H1 (cell line): Measurements from ENCODE around the gene ITPRIPL2. TPM values are rescaled to one million over a fixed set of nuclear protein-coding genes. Genes with fewer than 3 reads are reported as not detected.
A peak's percentile ranks its signal among the peaks of the same experiment; 100 is the strongest.

Experiments used
- CTCF ChIA-PET: fragments of 300-600 bp; sonication (Branson Sonifier 250); formaldehyde crosslinking; loops from one replicate; lab custom pipeline; 2021; ENCODE audit not compliant: partially characterized antibody; lab: Charles Lee
- POLR2A ChIA-PET: fragments of 300-600 bp; sonication (Branson Sonifier 250); formaldehyde crosslinking; loops from one replicate; lab custom pipeline; 2021; ENCODE audit warnings: inconsistent platforms; ENCODE audit not compliant: partially characterized antibody; lab: Charles Lee
- DNase-seq, 2 experiments: peaks; one replicate each; pipeline versions ENCODE4 v3.0.0 to v3.0.0-alpha.2; 2010 to 2022; ENCODE audit warnings: low spot score in 2 of 2, low read depth in 1 of 2, mixed read lengths in 1 of 2
- FAIRE-seq: peaks from 2 replicates; lab custom pipeline; 2011; peaks lifted over from hg19 to GRCh38; lab: Jason Lieb, UNC
- H2AFZ ChIP-seq: 2 replicates; pipeline ENCODE4 v1.8.1; 2012; ENCODE audit warnings: low read length, inconsistent platforms
- H2AK5ac ChIP-seq: 2 replicates; pipeline ENCODE4 v1.6.1; 2013; ENCODE audit warnings: low read depth, low read length
- H2BK120ac ChIP-seq: replicated peaks from 2 replicates; pipeline ENCODE3; 2013; ENCODE audit warnings: low read depth, low read length, inconsistent platforms
- H2BK12ac ChIP-seq: 2 replicates; pipeline ENCODE4 v1.6.1; 2013; ENCODE audit warnings: low read depth, low read length
- H2BK15ac ChIP-seq: 2 replicates; pipeline ENCODE4 v1.6.1; 2013; ENCODE audit warnings: low read length
- H2BK20ac ChIP-seq: 2 replicates; pipeline ENCODE4 v1.6.1; 2013; ENCODE audit warnings: low read length
- H2BK5ac ChIP-seq: 2 replicates; pipeline ENCODE4 v1.6.1; 2013; ENCODE audit warnings: low read depth, low read length
- H3K14ac ChIP-seq: 2 replicates; pipeline ENCODE4 v1.6.1; 2013; ENCODE audit warnings: inconsistent platforms; ENCODE audit not compliant: insufficient read length
- H3K18ac ChIP-seq: 2 replicates; pipeline ENCODE4 v1.6.1; 2013; ENCODE audit warnings: low read length; ENCODE audit errors: extremely low read depth
- H3K23ac ChIP-seq: 2 replicates; pipeline ENCODE4 v1.6.1; 2013; ENCODE audit warnings: inconsistent platforms; ENCODE audit not compliant: insufficient read length
- H3K23me2 ChIP-seq: 2 replicates; pipeline ENCODE4 v1.6.1; 2013; ENCODE audit warnings: low read depth, low read length
- H3K27ac ChIP-seq: 2 replicates; pipeline ENCODE4 v1.6.1; 2011; ENCODE audit warnings: low read depth, low read length, inconsistent platforms
- H3K27me3 ChIP-seq, 4 experiments: replicated peaks in 1 of 4; 1 replicate in 1 of 4; 2 replicates in 3 of 4; pipeline versions ENCODE4 v1.6.1 to v1.8.1; 2011 to 2013; ENCODE audit warnings: low read length in 3 of 4, mild to moderate bottlenecking in 3 of 4, inconsistent platforms in 2 of 4, mixed read lengths in 2 of 4, moderate library complexity in 1 of 4; ENCODE audit not compliant: control insufficient read depth in 3 of 4, insufficient read depth in 3 of 4; ENCODE audit errors: extremely low read depth in 1 of 4
- H3K36me3 ChIP-seq, 4 experiments: 2 replicates each; pipeline versions ENCODE4 v1.6.1 to v1.8.1; 2011 to 2013; ENCODE audit warnings: mild to moderate bottlenecking in 4 of 4, low read length in 3 of 4, moderate library complexity in 2 of 4, control low read depth in 1 of 4, inconsistent platforms in 1 of 4; ENCODE audit not compliant: insufficient read depth in 4 of 4, control insufficient read depth in 2 of 4
- H3K4ac ChIP-seq: replicated peaks from 2 replicates; pipeline ENCODE3; 2013; ENCODE audit warnings: low read length, low read depth, mixed read lengths, inconsistent platforms; ENCODE audit not compliant: insufficient read length
- H3K4me1 ChIP-seq, 4 experiments: replicated peaks in 1 of 4; 1 replicate in 1 of 4; 2 replicates in 3 of 4; pipeline versions ENCODE4 v1.6.1 to v1.8.1; 2011 to 2013; ENCODE audit warnings: low read length in 3 of 4, inconsistent platforms in 2 of 4, mixed read lengths in 1 of 4; ENCODE audit not compliant: insufficient read depth in 4 of 4, control insufficient read depth in 3 of 4
- H3K4me2 ChIP-seq, 2 experiments: 2 replicates each; pipeline versions ENCODE4 v1.6.1 to v1.8.1; 2011 to 2013; ENCODE audit warnings: low read depth in 2 of 2, low read length in 2 of 2, control low read depth in 1 of 2, inconsistent platforms in 1 of 2, mild to moderate bottlenecking in 1 of 2; ENCODE audit not compliant: insufficient read depth in 1 of 2
- H3K4me3 ChIP-seq, 4 experiments: fragments of 200-600, 300-600 bp in 1 of 4; sonication (generic), shearing (Covaris generic), sonication (Bioruptor Twin) in 1 of 4; 2 replicates each; pipeline versions ENCODE4 v1.5.1 to v1.8.1; 2011 to 2016; ENCODE audit warnings: low read length in 4 of 4, low read depth in 3 of 4, control low read depth in 2 of 4, inconsistent platforms in 2 of 4, mild to moderate bottlenecking in 2 of 4, mixed read lengths in 1 of 4, moderate library complexity in 1 of 4; ENCODE audit not compliant: insufficient read depth in 2 of 4; ENCODE audit errors: extremely low read depth in 1 of 4
- H3K56ac ChIP-seq: replicated peaks from 2 replicates; pipeline ENCODE3; 2013; ENCODE audit warnings: low read depth, mild to moderate bottlenecking, mixed read lengths, low read length, inconsistent platforms; ENCODE audit not compliant: insufficient read length
- H3K79me1 ChIP-seq: 2 replicates; pipeline ENCODE4 v1.6.1; 2013; ENCODE audit warnings: low read depth, low read length, control low read depth
- H3K79me2 ChIP-seq, 2 experiments: 2 replicates each; pipeline versions ENCODE4 v1.6.1 to v1.8.1; 2012 to 2013; ENCODE audit warnings: low read length in 2 of 2, mild to moderate bottlenecking in 2 of 2, inconsistent platforms in 1 of 2; ENCODE audit not compliant: insufficient read depth in 2 of 2, control insufficient read depth in 1 of 2
- H3K9ac ChIP-seq, 4 experiments: replicated peaks in 1 of 4; 1 replicate in 1 of 4; 2 replicates in 3 of 4; pipeline versions ENCODE4 v1.6.1 to v1.8.1; 2011 to 2013; ENCODE audit warnings: low read depth in 3 of 4, low read length in 3 of 4, control low read depth in 2 of 4, mild to moderate bottlenecking in 2 of 4, moderate library complexity in 2 of 4, inconsistent platforms in 1 of 4; ENCODE audit errors: extremely low read depth in 1 of 4
- H3K9me3 ChIP-seq, 2 experiments: 2 replicates each; pipeline versions ENCODE4 v1.6.1 to v1.8.1; 2012 to 2013; ENCODE audit warnings: mild to moderate bottlenecking in 2 of 2, moderate library complexity in 2 of 2, control low read depth in 1 of 2, inconsistent platforms in 1 of 2, low read depth in 1 of 2, low read length in 1 of 2, mixed read lengths in 1 of 2; ENCODE audit not compliant: insufficient read depth in 2 of 2
- H4K20me1 ChIP-seq, 2 experiments: replicated peaks in 1 of 2; 2 replicates each; pipeline versions ENCODE3 to v1.8.1; 2011 to 2013; ENCODE audit warnings: inconsistent platforms in 2 of 2, low read length in 2 of 2, mild to moderate bottlenecking in 1 of 2; ENCODE audit not compliant: insufficient read depth in 2 of 2, control insufficient read depth in 1 of 2
- H4K5ac ChIP-seq: 2 replicates; pipeline ENCODE4 v1.6.1; 2013; ENCODE audit warnings: low read length, low read depth, mixed read lengths, inconsistent platforms; ENCODE audit not compliant: insufficient read length
- H4K8ac ChIP-seq: 2 replicates; pipeline ENCODE4 v1.8.0; 2013; ENCODE audit warnings: mild to moderate bottlenecking, moderate library complexity, low read length, inconsistent platforms; ENCODE audit not compliant: insufficient read depth; ENCODE audit errors: extremely low read depth
- H4K91ac ChIP-seq: replicated peaks from 2 replicates; pipeline ENCODE3; 2013; ENCODE audit warnings: low read length, mixed read lengths, inconsistent platforms; ENCODE audit not compliant: insufficient read length
- ASH2L ChIP-seq: fragments of 200-600, 300-600 bp; sonication (generic); IDR thresholded peaks from one replicate; pipeline ENCODE4 v1.7.1; 2017; ENCODE audit warnings: low read length
- CEBPB ChIP-seq: IDR thresholded peaks from 2 replicates; pipeline ENCODE4 v1.6.1; 2012; ENCODE audit warnings: low read depth, low read length
- JUN ChIP-seq: IDR thresholded peaks from 2 replicates; pipeline ENCODE4 v1.6.1; 2011; ENCODE audit warnings: low read depth, mild to moderate bottlenecking, improper control_type of control experiment, low read length
- KDM4A ChIP-seq: IDR thresholded peaks from one replicate; pipeline ENCODE4 v1.7.1; 2012; ENCODE audit warnings: low read depth, mild to moderate bottlenecking, moderate library complexity, low read length, inconsistent platforms; ENCODE audit not compliant: severe bottlenecking
- NANOG ChIP-seq: IDR thresholded peaks from 2 replicates; pipeline ENCODE4 v1.6.1; 2011; ENCODE audit warnings: low read length, low read depth, mild to moderate bottlenecking, inconsistent platforms; ENCODE audit not compliant: insufficient read depth, poor library complexity, severe bottlenecking
- PHF8 ChIP-seq: fragments of 200-600 bp; sonication (generic); conservative IDR thresholded peaks from 2 replicates; pipeline ENCODE4 v1.7.1; 2012; ENCODE audit warnings: low read depth, mild to moderate bottlenecking, inconsistent platforms, low read length, moderate library complexity
- SIX5 ChIP-seq: IDR thresholded peaks from 2 replicates; pipeline ENCODE4 v1.6.1; 2011; ENCODE audit warnings: mild to moderate bottlenecking, low read depth, low read length
- SUZ12 ChIP-seq: fragments of 200-600 bp; sonication (generic); IDR thresholded peaks from 2 replicates; pipeline ENCODE4 v1.6.1; 2012; ENCODE audit warnings: mild to moderate bottlenecking, inconsistent platforms, low read length, moderate library complexity, mixed read lengths
- WGBS, 2 experiments: shearing (Covaris generic) in 1 of 2; methylation state at CpG; one replicate each; pipeline versions ENCODE4 v1.1.6 to v1.1.7; 2013 to 2015; ENCODE audit warnings: low lambda C conversion rate in 2 of 2, mixed read lengths in 2 of 2, inconsistent platforms in 1 of 2, low coverage in 1 of 2, missing lambda C conversion rate in 1 of 2; ENCODE audit not compliant: insufficient replicate concordance in 2 of 2, insufficient coverage in 1 of 2, insufficient read length in 1 of 2; ENCODE audit errors: extremely low coverage in 1 of 2, missing lambda C conversion rate in 1 of 2; 5-methylcytosine and 5-hydroxymethylcytosine counted together
- polyA plus RNA-seq, 7 experiments: library from polyadenylated mRNA; depleted of rRNA in 3 of 7; stranded (reverse) in 5 of 7; unstranded in 2 of 7; fragments of >200 nt in 5 of 7; fragments of 200-250 nt in 2 of 7; gene quantifications; 1 replicate in 5 of 7; 2 replicates in 1 of 7; 4 replicates in 1 of 7; pipeline versions ENCODE4 v1.2.1 to v1.2.3, GENCODE V29; 2011 to 2013; ENCODE audit warnings: missing spikeins in 2 of 7, mixed read lengths in 2 of 7
- total RNA-seq: library from RNA; stranded (reverse); fragmentation: NEBNext Ultra II Directional; extraction: Animal tissue kit (Norgen Biotek cat#: 25700); gene quantifications from 2 replicates; pipeline ENCODE4 v1.2.1, GENCODE V29; 2021

Gene ITPRIPL2
- total and polyA plus RNA-seq, 2 of the 8 experiments (the other 6 are each of a cell fraction or from before 2014, with no cell fraction given) = 1.1 to 3.4 TPM

DNA sequence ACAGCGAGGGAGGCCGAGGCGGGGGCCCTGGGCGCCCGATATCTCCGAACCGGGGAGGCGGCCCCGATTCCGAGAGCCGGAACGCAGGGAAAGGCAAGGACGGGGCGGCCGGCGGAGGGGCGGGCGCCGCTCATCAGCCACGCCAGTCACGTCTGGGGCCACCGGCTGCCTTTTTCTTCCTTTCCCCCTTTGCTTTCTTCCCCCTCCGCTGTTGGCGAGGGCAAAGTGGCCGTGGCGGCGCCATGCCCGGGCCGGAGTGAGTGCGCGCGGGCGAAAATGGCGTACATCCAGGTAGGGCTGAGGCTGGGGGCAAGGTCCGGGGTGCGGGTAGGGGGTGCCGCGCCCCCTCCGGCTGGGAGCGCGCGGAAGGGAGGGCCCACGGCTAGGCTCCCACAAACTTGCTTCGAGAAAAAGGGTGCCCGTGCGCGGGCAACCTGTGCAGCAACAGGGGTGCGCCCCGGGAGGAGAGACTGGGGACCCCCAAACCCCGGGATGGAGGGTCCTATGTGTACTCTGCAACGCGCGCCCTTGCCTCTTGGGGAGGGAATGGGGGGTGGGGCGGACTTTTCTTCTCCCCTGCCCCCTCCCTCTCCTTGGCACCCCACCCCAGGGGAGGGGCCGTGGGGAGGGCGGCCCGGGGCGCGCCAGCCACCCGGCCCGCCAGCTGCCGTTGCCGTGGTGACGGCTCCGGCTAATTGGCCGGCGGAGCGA, 54.8 kb downstream of the ITPRIPL2 start:
- POLR2A ChIA-PET = interaction anchor here (1.8 kb wide), 1 partner anchor 52 kb away, joined by 4 read pairs; no protein-coding TSS in a partner anchor
- no peak overlapping the region for H2BK15ac ChIP-seq
- no peak overlapping the region for H4K5ac ChIP-seq
- H3K79me2 ChIP-seq = no peaks in the 10 kb centered on the region
- peaks cover 3% of the 10 kb centered on the region; the same call in 1 of the 2 replicates for H3K23me2 ChIP-seq
- 0 out of 7 replicates have a peak overlapping the region, but pooled peaks of 3 of the 4 experiments have one; percentile 8 to 36 (median 13) for H3K9ac ChIP-seq
- 0% methylated on average over 20 of the region's 68 CpGs; no CpG with 5 or more reads in 1 of the 2 experiments for WGBS, 2 experiments
- H3K4me3 ChIP-seq = peak overlapping the region; percentile 62 to 82 (median 74)
- no peak overlapping the region; the same call in 1 of the 2 replicates for H2AFZ ChIP-seq
- H3K4ac ChIP-seq = no peak overlapping the region
- no peaks in the 10 kb centered on the region for H3K79me1 ChIP-seq
- DNase-seq (peak in 1 of 2 experiments; percentile 66), FAIRE-seq (no peak)
- no peak overlapping the region for H2BK20ac ChIP-seq
- H4K20me1 ChIP-seq = no peaks in the 10 kb centered on the region
- H3K23ac ChIP-seq = no peak overlapping the region
- H3K56ac ChIP-seq = no peak overlapping the region
- H3K14ac ChIP-seq = no peak overlapping the region
- H3K18ac ChIP-seq = peak overlapping the region; percentile 48
- H3K4me1 ChIP-seq = peaks cover 0 to 2% (median 2%) of the 10 kb centered on the region in 4 experiments; a peak in 3 of 7 replicates
- CTCF ChIA-PET = interaction anchor here (0.6 to 3.4 kb wide), 8 partner anchors 9 to 215 kb away, joined by 3 to 24 read pairs (median 4); no protein-coding TSS in a partner anchor
- no peak overlapping the region for H2AK5ac ChIP-seq
- H3K9me3 ChIP-seq = no peaks in the 10 kb centered on the region
- H2BK120ac ChIP-seq = no peak overlapping the region
- no peak overlapping the region for H3K27ac ChIP-seq
- H3K36me3 ChIP-seq = no peaks in the 10 kb centered on the region
- H4K91ac ChIP-seq = no peak overlapping the region
- H2BK12ac ChIP-seq = no peak overlapping the region
- peak overlapping the region; percentile 38 to 99 for H3K4me2 ChIP-seq
- peaks cover 0 to 21% (median 15%) of the 10 kb centered on the region in 4 experiments; a peak in 5 of 7 replicates for H3K27me3 ChIP-seq
- no peak overlapping the region for H2BK5ac ChIP-seq
- peak overlapping the region; percentile 12; the same call in 1 of the 2 replicates for H4K8ac ChIP-seq
- TF ChIP-seq SUZ12 = peak; percentile 50; the same call in 1 of the 2 replicates
- TF ChIP-seq PHF8 = peak; percentile 44; the same call in 1 of the 2 replicates
- no peak for TF ChIP-seq JUN
- peak; percentile 39 for TF ChIP-seq ASH2L
- no peak for TF ChIP-seq CEBPB
- TF ChIP-seq KDM4A = peak; percentile 72
- TF ChIP-seq SIX5 = no peak
- no peak for TF ChIP-seq NANOG
- TF ChIP-seq, all 59 proteins: peak for 4
